ENCODE measurements around the gene GJA8.

GJA8 gene

GRCh38 chr1:147924813-147925212, 22.2 kb downstream of the GJA8 start:
- TF ChIP-seq FOXP2 (optimal IDR thresholded peaks at IDR 0.05; ENCODE audit: borderline replicate concordance, extremely low read depth, extremely low read length, insufficient read depth): no peak
- no peak for TF ChIP-seq TAF1 (IDR thresholded peaks at IDR 0.05; ENCODE audit: borderline replicate concordance, insufficient read depth, low read length)
- no peak for TF ChIP-seq POLR2AphosphoS5 (IDR thresholded peaks at IDR 0.05; ENCODE audit: low read depth, low read length)
- TF ChIP-seq SIN3A (IDR thresholded peaks at IDR 0.05; ENCODE audit: borderline replicate concordance, insufficient read depth, low read length): no peak
- no peak for TF ChIP-seq REST (IDR thresholded peaks at IDR 0.05; ENCODE audit: insufficient read depth in 1 of 2, low read depth in 2 of 2, low read length in 2 of 2)

GRCh38 chr1:147928236-147929132, 25.9 kb downstream of the GJA8 start, which contains the start of gene GPR89B:
Gene GPR89B (plus strand): TSS chr1:147928420. CDS start chr1:147928537, 117 bp downstream.
- peak; percentile 73; the same call in 1 of the 2 replicates for TF ChIP-seq TAF1 (IDR thresholded peaks at IDR 0.05; ENCODE audit: borderline replicate concordance, insufficient read depth, low read length)
- peak; percentile 81 for TF ChIP-seq POLR2AphosphoS5 (IDR thresholded peaks at IDR 0.05; ENCODE audit: low read depth, low read length)

Data from PFSK-1 (cell line).